Suppressor macrophage treated with lipopolysaccharide for 1 hour (primary cell): Measurements from ENCODE around the gene FBXO10.

Source experiments
- DNase-seq, 3 donors: peaks; one replicate each; pipeline ENCODE4 v3.0.0-alpha.2; 2020 to 2022

FBXO10 gene

GRCh38 chr9:37592108-37592951, 16.1 kb upstream of the FBXO10 start, which contains the start of gene TOMM5:
TSS of gene TOMM5 (minus strand) at chr9:37592597. CDS start at chr9:37592532, 65 bp downstream.
- peak; percentile 94 to 95 (median 95) for DNase-seq

- DNase-seq = peak; percentile 49 to 70 (median 51)
These were observed 11.3 kb upstream of the FBXO10 start for GRCh38 chr9:37587521-37587920.

GRCh38 chr9:37583522-37584121, 7.4 kb upstream of the FBXO10 start:
- no peak for DNase-seq

GRCh38 chr9:37582548-37583157, 6.5 kb upstream of the FBXO10 start:
- peak; percentile 49 to 75 (median 74) for DNase-seq

- peak; percentile 24 to 41 (median 32) for DNase-seq
These were observed 667 bp downstream of the FBXO10 start for GRCh38 chr9:37575511-37575914.

- DNase-seq = no peak
These were observed 1.2 kb downstream of the FBXO10 start for GRCh38 chr9:37575001-37575400.

- DNase-seq = peak; percentile 14 to 28 (median 26)
These were observed 1.9 kb downstream of the FBXO10 start for GRCh38 chr9:37574241-37574721.

GRCh38 chr9:37571282-37571681, 4.9 kb downstream of the FBXO10 start:
- no peak for DNase-seq

GRCh38 chr9:37566716-37567115, 9.5 kb downstream of the FBXO10 start:
- DNase-seq = no peak

GRCh38 chr9:37565661-37566618, 10.2 kb downstream of the FBXO10 start:
- DNase-seq = no peak

GRCh38 chr9:37564916-37565315, 11.3 kb downstream of the FBXO10 start:
- DNase-seq = no peak

GRCh38 chr9:37563806-37564513, 12.2 kb downstream of the FBXO10 start:
- no peak for DNase-seq

GRCh38 chr9:37562826-37563225, 13.4 kb downstream of the FBXO10 start:
- no peak for DNase-seq

GRCh38 chr9:37561682-37562081, 14.5 kb downstream of the FBXO10 start:
- DNase-seq = no peak

GRCh38 chr9:37559855-37560592, 16.2 kb downstream of the FBXO10 start:
- DNase-seq = no peak

- DNase-seq = no peak
These were observed 17.1 kb downstream of the FBXO10 start for GRCh38 chr9:37559125-37559524.

GRCh38 chr9:37555786-37556185, 20.4 kb downstream of the FBXO10 start:
- no peak for DNase-seq

- DNase-seq = no peak
These were observed 21.9 kb downstream of the FBXO10 start for GRCh38 chr9:37554318-37554717.

GRCh38 chr9:37551888-37552287, 24.3 kb downstream of the FBXO10 start:
- DNase-seq = peak in 1 of 3 donors; percentile 24

- DNase-seq = no peak
These were observed 24.7 kb downstream of the FBXO10 start for GRCh38 chr9:37551468-37551867.

- no peak for DNase-seq
These were observed 25.4 kb downstream of the FBXO10 start for GRCh38 chr9:37550781-37551180.
